GM21423 (cell line): ENCODE results near the gene CLEC4E.
A peak's percentile ranks its signal among the peaks of the same experiment; 100 is the strongest.
"Not testable (repeated sequence)": the region's sequence is repeated elsewhere in the genome, so short reads cannot be mapped to it uniquely, and the experiment has no call there.

Experiments
- ATAC-seq: cut with Tn5 transposase; IDR thresholded peaks from one replicate; pipeline ENCODE4 v1.9.1; 2021; ENCODE audit warnings: mild to moderate bottlenecking, moderate library complexity; ENCODE audit not compliant: unreplicated experiment

Gene CLEC4E

DNA sequence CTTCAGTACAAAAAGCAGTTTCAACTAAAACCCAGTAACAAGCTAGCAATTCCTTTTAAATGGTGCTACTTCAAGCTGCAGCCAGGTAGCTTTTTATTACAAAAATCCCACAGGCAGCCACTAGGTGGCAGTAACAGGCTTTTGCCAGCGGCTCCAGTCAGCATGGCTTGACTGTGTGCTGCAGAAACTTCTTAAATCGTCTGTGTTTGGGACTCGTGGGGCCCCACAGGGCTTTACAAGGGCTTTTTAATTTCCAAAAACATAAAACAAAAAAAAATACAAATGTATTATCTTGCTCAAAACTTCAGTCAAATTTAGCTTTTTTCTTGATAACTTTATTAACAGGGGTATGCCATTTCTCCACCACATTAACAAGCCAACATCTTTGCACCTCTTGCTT lies 3.6 kb upstream of the CLEC4E start:
- ATAC-seq = no peak

DNA sequence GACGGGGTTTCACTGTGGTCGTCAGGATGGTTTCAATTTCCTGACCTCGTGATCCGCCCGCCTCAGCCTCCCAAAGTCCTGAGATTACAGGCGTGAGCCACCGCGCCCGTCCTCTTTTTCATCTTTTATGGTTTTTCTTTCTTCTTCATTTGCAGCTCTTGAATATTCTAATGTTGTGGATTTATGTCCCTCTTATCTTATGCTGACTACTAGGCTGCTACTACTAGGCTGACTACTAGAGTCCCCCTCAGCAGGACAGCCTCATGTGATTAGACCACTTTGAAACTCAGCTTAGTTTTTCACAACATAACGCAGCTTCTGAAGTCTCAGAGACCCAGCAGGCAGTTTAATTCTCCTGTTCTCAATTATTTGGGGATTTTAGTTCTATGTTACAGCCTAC lies 857 bp upstream of the CLEC4E start:
- ATAC-seq = no peak

DNA sequence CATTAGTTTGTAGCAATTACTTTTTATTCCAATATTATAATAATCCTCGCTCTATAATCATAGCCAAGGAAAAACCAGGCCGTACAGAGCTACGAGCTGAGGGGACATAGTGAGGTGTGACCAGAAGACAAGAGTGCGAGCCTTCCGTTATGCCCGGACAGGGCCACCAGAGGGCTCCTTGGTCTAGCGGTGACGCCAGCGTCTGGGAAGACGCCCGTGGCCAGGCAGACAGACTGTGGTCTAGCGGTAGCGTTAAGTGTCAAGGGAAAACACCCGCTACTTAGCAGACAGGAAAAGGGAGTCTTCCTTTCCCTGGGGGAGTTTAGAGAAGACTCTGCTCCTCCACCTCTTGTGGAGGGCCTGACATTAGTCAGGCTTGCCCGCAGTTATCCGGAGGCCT lies 2.9 kb downstream of the CLEC4E start:
- ATAC-seq = not testable (repeated sequence)

DNA sequence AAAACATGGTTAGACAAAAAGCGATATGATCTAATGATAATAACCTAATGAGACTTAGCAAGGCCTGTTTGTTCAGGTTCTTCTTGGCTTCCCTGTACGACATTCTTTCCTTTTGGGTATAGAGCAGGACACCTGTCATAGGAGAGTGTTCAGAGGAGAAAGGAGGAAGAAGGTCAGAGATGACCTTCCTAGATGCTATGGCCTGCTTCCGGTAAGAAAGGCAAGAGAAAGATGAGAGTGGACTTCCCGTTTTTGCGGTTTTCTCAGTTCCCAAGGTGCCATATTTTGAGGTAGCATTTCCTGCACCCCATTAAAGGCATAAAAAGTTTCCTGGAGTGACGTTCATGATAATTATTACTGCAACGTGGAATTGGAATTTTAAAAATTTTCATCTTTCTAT lies 8.7 kb downstream of the CLEC4E start:
- ATAC-seq = no peak

DNA sequence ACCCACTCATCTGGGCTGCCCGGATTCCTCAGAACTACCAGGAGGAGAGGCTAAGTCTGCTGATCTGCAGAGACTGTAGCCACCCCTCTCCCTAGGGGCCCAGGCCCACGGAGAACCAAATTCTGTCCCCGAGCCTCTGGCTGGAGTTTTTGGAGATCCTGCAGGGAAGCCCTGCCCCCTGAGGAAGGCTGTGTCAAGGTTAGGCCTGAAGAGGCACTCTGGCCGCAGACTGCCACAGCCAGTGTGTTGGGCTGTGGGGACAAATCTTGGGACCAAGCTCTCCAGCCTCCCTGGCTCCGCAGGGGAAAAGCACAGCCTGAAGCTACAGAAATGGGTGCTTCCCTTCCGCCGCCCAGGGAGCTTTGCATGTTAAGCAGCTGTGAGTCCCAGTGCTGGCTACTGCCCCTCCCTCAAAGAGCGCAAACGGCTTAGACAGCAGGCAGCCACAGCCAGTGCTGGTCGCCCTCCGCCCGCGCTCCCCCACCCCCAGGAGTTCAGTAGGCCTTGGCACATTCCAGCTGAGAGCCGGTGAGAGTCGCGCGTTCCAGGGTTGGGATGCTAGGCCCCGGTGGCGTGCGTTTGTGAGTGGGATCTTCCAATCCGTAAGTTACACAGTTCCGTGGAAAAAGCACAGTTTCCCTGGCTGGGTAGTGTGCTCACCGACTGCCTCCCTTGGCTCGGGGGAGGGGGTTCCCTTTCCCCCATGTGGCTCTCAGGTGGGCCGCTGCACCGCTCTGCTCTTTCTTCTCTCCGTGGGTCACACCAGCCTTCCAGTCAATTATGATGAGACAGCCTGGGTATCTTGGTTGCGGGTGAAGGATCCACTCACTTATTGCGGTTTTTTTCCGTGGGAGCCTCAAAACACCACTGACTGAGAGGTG lies 13.2 kb downstream of the CLEC4E start:
- no peak for ATAC-seq

DNA sequence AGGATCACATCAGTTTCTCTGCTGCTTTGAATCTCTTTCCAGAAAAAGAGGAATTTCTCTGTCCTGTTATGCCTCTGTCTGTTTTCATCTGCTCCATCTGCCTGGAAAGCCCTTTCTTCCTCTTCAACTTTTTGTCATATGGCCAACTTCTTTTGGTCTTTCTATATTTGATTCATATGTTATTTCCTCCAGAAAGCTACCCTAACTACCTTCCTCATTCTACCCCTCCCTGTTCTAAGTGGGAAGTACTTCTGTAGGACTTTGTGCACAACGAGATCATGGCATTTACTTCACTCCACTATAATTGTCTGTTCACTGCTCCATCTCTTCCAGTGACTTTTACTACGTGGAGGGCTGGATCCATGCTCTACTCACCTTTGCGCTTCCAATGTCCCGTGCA lies 21.5 kb downstream of the CLEC4E start:
- ATAC-seq = no peak

DNA sequence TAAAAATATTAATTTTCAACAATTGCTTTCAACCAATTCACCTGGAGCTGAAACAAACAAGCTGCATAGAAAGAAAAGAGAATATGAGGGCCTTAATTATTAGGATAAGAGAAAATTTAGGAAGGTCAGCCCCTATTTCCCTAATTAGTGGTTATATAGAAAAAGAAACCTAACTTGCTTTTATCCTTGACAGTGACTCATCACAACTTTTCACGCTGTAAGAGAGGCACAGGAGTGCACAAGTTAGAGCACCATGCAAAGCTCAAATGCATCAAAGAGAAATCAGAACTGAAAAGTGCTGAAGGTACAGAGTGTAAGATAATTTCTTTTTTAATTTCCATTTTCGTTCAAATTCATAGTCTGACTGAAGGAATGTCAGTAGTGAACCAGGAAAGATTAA lies 22.7 kb downstream of the CLEC4E start:
- ATAC-seq = no peak

DNA sequence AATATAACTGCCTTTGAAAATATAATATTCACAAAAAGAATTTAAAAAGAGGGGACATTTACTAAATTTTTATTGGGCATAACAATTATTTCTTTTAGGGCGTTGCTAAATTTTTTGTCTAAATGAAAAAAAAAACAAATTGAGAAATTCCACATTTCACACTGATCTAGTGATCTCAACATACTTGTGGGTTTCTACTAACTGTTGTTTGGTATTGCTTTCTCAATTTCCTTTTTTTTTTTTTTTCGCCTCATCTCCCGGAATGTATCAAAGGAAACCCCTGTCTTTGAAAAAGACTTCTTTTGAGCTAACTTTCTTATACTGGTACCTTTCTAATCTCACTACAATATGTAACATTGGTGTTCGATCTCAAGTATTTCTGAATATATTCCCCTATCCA lies 27.4 kb downstream of the CLEC4E start, which contains the start of gene CLEC4D:
TSS of gene CLEC4D (plus strand) at position 248 of the 400 bp plus-strand sequence. CDS start 230 bp downstream, outside the sequence.
- ATAC-seq = no peak

DNA sequence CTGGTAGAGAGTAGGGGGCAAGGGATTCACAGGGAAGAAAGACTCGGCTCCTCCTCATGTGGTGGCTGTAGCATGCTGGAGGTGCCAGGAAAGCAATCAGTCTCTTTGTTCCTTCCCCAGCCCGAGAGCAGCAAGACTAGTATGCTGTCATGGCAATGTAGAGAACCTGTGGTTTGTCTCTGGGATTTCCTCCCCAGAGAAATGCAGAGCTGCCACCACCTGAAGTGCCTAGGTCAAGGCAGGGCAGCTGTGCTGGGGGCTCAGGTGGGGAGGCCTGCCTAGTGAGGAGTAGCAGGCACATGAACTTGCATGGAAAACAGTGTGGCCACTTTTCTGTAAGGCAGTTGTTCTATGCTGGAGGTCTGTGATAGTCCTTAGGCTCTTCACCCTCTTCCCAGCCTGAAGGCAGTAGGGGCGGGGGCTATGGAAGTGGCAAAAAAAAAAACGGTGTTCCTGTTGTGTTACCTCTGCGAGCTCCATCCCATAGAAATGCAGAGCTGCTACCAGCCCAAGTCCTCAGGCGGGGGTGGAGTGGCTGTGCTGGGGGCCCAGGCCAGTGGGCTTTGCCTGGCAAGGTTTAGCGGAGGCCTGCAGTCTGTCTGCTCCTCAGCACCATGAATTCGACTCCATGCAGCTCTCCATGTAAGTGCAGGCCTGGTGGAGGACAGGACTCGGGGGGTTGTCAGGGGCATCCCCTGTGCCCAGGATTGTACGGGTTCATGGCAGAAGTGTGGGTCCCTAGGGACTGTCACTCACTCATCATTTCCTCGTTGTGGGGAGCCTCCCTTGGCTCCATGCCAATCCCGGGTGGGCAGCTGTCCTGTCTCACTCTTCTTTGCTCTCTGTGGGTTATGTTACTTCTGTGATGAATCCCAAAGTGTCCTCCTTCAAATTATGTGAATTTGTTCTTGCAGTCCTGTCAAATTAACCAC lies 31.5 kb downstream of the CLEC4E start:
- ATAC-seq = no peak

DNA sequence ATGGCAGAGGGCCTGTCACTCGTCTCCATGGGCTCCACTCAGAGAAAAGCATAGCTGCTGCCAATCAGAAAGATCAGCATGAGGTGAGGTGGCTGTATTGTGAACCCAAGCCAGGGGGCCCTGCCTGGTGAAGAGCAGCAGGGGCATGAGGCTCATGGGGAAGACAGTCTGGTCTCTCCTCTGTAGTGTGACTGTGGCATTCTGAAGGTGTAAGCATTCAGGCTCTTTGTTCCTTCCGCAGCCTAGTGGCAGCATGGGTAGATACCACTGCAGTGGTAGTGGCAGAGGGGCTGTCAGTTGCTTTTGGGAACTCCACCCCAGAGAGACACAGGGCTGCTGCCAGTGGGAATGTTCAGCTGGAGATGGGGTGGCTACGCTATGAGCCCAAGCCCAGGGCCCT lies 32.5 kb downstream of the CLEC4E start:
- no peak for ATAC-seq

DNA sequence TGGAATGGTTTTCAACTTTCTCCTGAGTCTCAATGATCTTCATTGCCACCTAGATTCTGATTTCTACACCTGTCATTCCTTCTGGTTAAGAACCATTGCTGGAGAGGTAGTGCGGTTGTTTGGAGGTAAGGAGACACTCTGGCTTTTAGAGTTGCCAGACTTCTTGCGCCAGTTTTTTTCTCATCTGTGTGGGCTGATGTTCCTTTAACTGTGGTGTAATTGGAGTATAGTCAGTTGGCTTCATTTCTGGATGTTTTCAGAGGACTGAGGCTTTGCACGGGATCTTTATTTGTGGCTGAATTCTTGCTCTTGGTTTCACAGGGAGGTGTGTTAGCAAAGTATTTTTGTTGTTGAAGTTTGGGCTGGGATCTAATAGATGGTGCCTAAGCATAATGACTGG lies 33.1 kb downstream of the CLEC4E start:
- ATAC-seq = no peak

DNA sequence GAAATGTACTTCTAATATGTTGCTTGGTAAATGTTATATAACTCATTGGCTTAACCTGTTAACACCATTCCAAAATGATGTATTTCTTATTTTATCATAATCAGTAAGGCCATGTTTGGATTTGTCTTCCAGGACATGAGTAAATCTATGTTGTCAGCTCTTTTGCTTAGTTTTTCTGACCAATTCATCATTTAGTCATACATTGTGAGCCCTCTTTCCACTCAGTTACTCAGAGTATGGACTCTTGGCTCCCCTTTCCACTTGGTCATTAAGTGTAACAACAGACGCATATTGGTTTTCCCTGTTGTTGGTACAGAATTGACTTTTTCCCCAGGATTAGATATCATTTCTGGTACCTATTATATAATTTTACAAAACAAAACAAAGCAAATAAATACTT lies 36.4 kb downstream of the CLEC4E start:
- no peak for ATAC-seq

DNA sequence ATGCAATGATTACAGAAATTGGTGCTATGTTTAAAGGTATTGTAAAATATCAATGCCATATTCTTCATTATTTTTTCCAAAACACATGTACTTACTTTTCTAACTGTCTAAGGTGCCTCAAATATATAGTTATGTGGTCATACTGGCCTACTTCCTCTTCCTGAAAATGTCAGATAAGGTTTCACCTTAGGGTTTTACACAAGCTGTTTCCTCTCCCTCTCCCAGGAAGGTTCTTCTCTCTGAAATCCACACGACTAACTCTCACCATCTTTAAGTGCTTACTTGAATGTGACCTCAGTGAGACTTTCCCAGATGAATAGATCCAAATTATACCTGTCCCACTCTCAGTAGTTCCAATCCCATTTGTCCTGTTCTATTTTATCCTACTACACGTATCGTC lies 39.0 kb downstream of the CLEC4E start:
- ATAC-seq = no peak

DNA sequence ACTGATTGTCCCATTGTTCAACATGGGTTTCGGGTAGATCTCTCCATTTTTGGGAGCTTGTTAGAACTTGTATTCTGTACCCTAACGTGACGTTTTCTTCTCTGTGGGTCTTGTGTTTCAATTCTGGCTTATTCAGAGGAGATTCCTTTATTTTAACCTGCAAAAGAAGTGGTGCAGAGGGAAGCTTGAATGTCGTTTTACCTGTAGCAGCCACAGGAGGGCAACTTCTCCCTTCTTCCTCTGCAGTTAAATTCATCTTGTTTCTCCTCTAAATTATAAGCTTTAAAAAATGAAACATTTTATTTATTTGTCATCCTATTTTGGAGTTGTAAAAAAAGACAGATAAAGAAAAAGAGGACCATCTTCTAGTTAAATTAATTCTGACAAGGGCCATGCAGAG lies 41.1 kb downstream of the CLEC4E start:
- no peak for ATAC-seq

DNA sequence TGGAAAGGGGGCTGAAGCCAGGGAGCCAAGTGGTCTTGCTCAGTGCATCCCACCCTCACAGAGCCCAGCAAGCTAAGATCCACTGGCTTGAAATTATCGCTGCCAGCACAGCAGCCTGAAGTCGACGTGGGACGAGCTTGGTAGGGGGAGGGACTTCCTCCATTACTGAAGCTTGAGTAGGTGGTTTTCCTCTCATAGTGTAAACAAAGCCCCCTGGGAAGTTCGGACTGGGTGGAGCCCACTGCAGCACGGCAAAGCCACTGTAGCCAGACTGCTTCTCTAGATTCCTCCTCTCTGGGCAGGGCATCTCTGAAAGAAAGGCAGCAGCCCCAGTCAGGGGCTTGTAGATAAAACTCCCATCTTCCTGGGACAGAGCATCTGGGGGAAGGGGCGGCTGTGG lies 44.6 kb downstream of the CLEC4E start:
- ATAC-seq = not testable (repeated sequence)

DNA sequence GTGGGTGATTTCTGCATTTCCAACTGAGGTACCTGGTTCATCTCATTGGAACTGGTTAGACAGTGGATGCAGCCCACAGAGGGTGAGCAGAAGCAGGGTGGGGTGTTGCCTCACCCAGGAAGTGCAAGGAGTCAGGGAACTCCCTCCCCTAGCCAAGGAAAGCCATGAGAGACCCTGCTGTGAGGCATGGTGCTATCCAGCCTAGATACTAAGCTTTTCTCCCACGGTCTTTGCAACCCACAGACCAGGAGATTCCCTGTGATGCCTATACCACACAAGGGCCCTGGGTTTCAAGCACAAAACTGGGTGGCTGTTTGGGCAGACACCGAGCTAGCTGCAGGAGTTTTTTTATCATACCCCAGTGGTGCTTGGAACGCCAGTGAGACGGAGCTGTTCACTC lies 45.0 kb downstream of the CLEC4E start:
- ATAC-seq = not testable (repeated sequence)

DNA sequence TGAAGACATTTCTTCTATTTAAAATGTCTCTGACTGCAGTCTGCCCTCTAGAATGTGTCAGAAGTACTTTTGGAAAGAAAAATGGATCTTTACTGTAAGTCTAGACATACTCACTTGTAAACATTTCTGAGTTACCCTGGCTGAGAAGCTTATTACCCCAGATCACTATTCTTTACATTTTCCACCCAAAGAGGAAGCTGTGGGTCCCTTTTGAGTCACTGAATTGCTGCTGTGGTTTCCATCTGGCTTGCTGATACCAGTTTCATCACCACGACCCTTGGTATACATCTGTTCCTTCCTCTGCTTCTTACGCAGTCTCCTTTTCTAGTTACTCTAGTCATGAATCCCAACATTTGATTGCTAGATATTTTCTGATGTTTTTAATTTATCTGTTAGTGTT lies 47.6 kb downstream of the CLEC4E start:
- peak; percentile 99 for ATAC-seq

DNA sequence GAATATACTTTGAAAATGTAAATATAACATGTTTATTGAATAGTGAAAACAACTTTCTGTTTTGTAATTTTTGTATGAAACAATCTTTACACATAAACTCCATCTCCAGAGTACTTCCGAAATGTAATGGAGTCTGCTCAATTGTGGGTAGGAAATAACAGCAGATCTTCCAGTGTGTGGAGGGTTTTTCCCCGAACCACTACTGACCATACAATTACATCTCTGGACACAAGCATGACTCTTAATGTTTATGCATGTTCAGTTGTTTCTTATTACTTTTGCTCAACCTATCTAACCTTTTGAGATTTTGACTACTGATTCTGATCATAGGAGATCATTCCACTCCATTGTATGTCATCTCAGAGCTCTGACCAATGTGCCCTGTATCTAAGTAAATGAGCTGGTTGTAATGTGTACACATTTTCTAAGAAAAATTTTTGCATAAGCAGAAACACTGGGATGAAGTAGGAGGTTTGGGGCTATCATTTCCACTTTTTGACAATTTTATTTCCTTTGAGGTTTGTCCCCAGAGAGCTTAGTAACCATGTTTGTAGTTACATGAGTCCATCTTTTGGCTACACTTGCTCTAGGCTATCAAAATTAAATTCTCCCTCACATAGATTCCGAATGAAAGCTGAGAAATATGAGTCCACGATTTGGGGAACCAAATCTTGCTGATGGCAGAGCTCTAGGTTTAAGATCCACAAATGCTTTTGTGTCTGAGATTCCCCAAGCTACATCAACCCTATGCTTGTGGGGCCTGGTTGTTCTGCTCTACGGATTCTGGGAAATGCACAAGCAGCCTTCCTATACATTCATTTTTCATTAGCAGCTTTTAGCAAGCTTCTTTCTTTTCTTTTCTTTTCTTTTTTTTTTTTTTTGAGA lies 48.8 kb downstream of the CLEC4E start:
- ATAC-seq = no peak
